Measurements from ENCODE around the gene PPP3CB.

DNA sequence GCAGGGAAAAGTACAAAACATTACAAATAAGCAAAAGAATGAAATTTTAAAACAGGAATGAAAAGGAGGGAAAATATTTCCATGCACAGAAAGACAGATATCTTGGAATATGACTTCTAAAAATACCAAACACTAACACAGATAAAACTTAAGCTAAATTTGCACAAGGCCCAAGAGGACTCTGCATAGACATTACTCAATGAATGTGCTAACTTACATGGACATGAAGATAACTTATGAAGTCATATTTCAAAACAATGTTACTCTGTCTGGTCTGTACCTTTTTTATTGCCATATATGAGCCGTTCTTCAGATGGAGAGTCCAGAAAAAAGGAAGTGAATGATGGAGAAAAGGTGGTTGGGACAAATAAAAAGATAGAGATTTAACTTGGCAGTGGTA lies 47.4 kb downstream of the PPP3CB start:
- TF ChIP-seq, protein P1, sequence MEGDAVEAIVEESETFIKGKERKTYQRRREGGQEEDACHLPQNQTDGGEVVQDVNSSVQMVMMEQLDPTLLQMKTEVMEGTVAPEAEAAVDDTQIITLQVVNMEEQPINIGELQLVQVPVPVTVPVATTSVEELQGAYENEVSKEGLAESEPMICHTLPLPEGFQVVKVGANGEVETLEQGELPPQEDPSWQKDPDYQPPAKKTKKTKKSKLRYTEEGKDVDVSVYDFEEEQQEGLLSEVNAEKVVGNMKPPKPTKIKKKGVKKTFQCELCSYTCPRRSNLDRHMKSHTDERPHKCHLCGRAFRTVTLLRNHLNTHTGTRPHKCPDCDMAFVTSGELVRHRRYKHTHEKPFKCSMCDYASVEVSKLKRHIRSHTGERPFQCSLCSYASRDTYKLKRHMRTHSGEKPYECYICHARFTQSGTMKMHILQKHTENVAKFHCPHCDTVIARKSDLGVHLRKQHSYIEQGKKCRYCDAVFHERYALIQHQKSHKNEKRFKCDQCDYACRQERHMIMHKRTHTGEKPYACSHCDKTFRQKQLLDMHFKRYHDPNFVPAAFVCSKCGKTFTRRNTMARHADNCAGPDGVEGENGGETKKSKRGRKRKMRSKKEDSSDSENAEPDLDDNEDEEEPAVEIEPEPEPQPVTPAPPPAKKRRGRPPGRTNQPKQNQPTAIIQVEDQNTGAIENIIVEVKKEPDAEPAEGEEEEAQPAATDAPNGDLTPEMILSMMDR (IDR thresholded peaks at IDR 0.05) = no peak
- no peak for TF ChIP-seq EZH2 (IDR thresholded peaks at IDR 0.05; ENCODE audit: borderline replicate concordance, insufficient read depth, low read depth, low read length, poor library complexity, severe bottlenecking)

Data from B cell (primary cell).